ENCODE data around the gene ANO9. TPM values are rescaled to one million over a fixed set of nuclear protein-coding genes. Genes with fewer than 3 reads are reported as not detected.
A peak's percentile ranks its signal among the peaks of the same experiment; 100 is the strongest.
"Not testable (repeated sequence)": the region's sequence is repeated elsewhere in the genome, so short reads cannot be mapped to it uniquely, and the experiment has no call there.

The ANO9 gene
- total RNA-seq, 1 donor from 2014 or later: 0.38 TPM

- no peak for DNase-seq (ENCODE audit: low spot score)
- intact Hi-C loops (cut with DNase I): no loop called here
Observed at GRCh38 chr11:419248-420005, 22.4 kb downstream of the ANO9 start.

GRCh38 chr11:418343-419247 lies 23.2 kb downstream of the ANO9 start:
- intact Hi-C loops (cut with DNase I): no loop called here
- DNase-seq (ENCODE audit: low spot score): no peak

- DNase-seq (ENCODE audit: low spot score): no peak
- intact Hi-C loops (cut with DNase I): no loop called here
Observed at GRCh38 chr11:417652-418342, 24.0 kb downstream of the ANO9 start.

- intact Hi-C loops (cut with DNase I): no loop called here
- no peak for DNase-seq (ENCODE audit: low spot score)
Observed at GRCh38 chr11:416757-417621, 24.8 kb downstream of the ANO9 start.

- intact Hi-C loops (cut with DNase I): no loop called here
- DNase-seq (ENCODE audit: low spot score): no peak
Observed at GRCh38 chr11:416051-416756, 25.6 kb downstream of the ANO9 start.

GRCh38 chr11:415640-416041 lies 26.2 kb downstream of the ANO9 start:
- no peak for DNase-seq (ENCODE audit: low spot score)
- intact Hi-C loops (cut with DNase I): no loop called here

GRCh38 chr11:414318-414857 lies 27.4 kb downstream of the ANO9 start:
- DNase-seq (ENCODE audit: low spot score): peak; percentile 53
- intact Hi-C loops (cut with DNase I): no loop called here

GRCh38 chr11:413120-414081 lies 28.4 kb downstream of the ANO9 start:
- intact Hi-C loops (cut with DNase I): no loop called here
- peak; percentile 69 for DNase-seq (ENCODE audit: low spot score)

- DNase-seq (ENCODE audit: low spot score): peak; percentile 67
- intact Hi-C loops (cut with DNase I): no loop called here
Observed at GRCh38 chr11:412641-413119, 29.1 kb downstream of the ANO9 start.

GRCh38 chr11:411520-411919 lies 30.3 kb downstream of the ANO9 start:
- intact Hi-C loops (cut with DNase I); DNase-seq (ENCODE audit: low spot score): not testable (repeated sequence)

GRCh38 chr11:410711-411110 lies 31.1 kb downstream of the ANO9 start:
- DNase-seq (ENCODE audit: low spot score); intact Hi-C loops (cut with DNase I): not testable (repeated sequence)

GRCh38 chr11:409600-410483 lies 32.0 kb downstream of the ANO9 start:
- intact Hi-C loops (cut with DNase I): loop anchor here (5.0 kb wide), 2 partner anchors 37 to 97 kb away; partner anchors contain the start of gene RNH1
- no peak for DNase-seq (ENCODE audit: low spot score)

- intact Hi-C loops (cut with DNase I): loop anchor here (5.0 kb wide), 2 partner anchors 38 to 98 kb away; partner anchors contain the start of gene RNH1
- DNase-seq (ENCODE audit: low spot score): no peak
Observed at GRCh38 chr11:409008-409599, 32.7 kb downstream of the ANO9 start.

GRCh38 chr11:408154-409007 lies 33.4 kb downstream of the ANO9 start:
- intact Hi-C loops (cut with DNase I): loop anchor here (5.0 kb wide), 2 partner anchors 39 to 99 kb away; partner anchors contain the start of gene RNH1
- peak; percentile 67 for DNase-seq (ENCODE audit: low spot score)
